Endothelial cell of umbilical vein (primary cell): ENCODE results near the gene TRAPPC12. TPM values are rescaled to one million over a fixed set of nuclear protein-coding genes. Genes with fewer than 3 reads are reported as not detected.

Experiments
- BruUV-seq: library from RNA; stranded (reverse); fragments of 400-500 nt; replicated peaks from 2 replicates; lab custom pipeline; 2021; lab: Mats Ljungman, UMichigan
- CTCF ChIA-PET: fragments of 300-600, 350-600 bp; sonication (Branson Sonifier 250); formaldehyde crosslinking; loops from one replicate; lab custom pipeline; 2021; ENCODE audit warnings: antibody characterized with exemption, inconsistent platforms; lab: Charles Lee
- POLR2A ChIA-PET: fragments of 300-600, 350-600 bp; sonication (Branson Sonifier 250); formaldehyde crosslinking; loops from one replicate; lab custom pipeline; 2021; ENCODE audit warnings: antibody characterized with exemption, inconsistent platforms; lab: Charles Lee
- DNase-seq: peaks from one replicate; pipeline ENCODE4 v3.0.0-alpha.2; 2011; ENCODE audit warnings: low read depth, low spot score
- FAIRE-seq: peaks from 2 replicates; lab custom pipeline; 2011; peaks lifted over from hg19 to GRCh38; lab: Jason Lieb, UNC
- H2AFZ ChIP-seq: 2 replicates; pipeline ENCODE4 v1.6.0; 2012; ENCODE audit warnings: low read depth, low read length, control low read depth, inconsistent platforms
- H3K27ac ChIP-seq: 2 replicates; pipeline ENCODE4 v1.5.1; 2011; ENCODE audit warnings: low read depth, mild to moderate bottlenecking, control low read depth, low read length, moderate library complexity; ENCODE audit not compliant: insufficient read depth
- H3K27me3 ChIP-seq, 2 experiments: 2 replicates each; pipeline versions ENCODE4 v1.6.0 to v1.6.1; 2011; ENCODE audit warnings: low read length in 2 of 2, mixed read lengths in 1 of 2; ENCODE audit not compliant: control insufficient read depth in 2 of 2, insufficient read depth in 2 of 2
- H3K36me3 ChIP-seq, 2 experiments: 2 replicates in 1 of 2; 3 replicates in 1 of 2; pipeline ENCODE4 v1.5.1; 2011; ENCODE audit warnings: low read length in 2 of 2, mild to moderate bottlenecking in 1 of 2, moderate library complexity in 1 of 2; ENCODE audit not compliant: control insufficient read depth in 2 of 2, insufficient read depth in 2 of 2; ENCODE audit errors: extremely low read depth in 1 of 2
- H3K4me1 ChIP-seq: 3 replicates; pipeline ENCODE4 v1.5.1; 2011; ENCODE audit warnings: mild to moderate bottlenecking, low read length; ENCODE audit not compliant: control insufficient read depth, insufficient read depth; ENCODE audit errors: extremely low read depth
- H3K4me2 ChIP-seq: 2 replicates; pipeline ENCODE4 v1.6.1; 2011; ENCODE audit warnings: low read length, control low read depth, mixed read lengths; ENCODE audit not compliant: insufficient read depth
- H3K4me3 ChIP-seq, 3 experiments: fragments of 200-600 bp in 1 of 3; sonication (generic), shearing (Covaris generic) in 1 of 3; replicated peaks in 1 of 3; 2 replicates each; pipeline ENCODE4 v1.5.1; 2011 to 2016; ENCODE audit warnings: control low read depth in 3 of 3, low read length in 3 of 3, mild to moderate bottlenecking in 2 of 3, inconsistent platforms in 1 of 3, low read depth in 1 of 3, moderate library complexity in 1 of 3; ENCODE audit not compliant: insufficient read depth in 1 of 3
- H3K79me2 ChIP-seq: 2 replicates; pipeline ENCODE4 v1.6.0; 2012; ENCODE audit warnings: low read length, inconsistent platforms; ENCODE audit not compliant: control insufficient read depth, insufficient read depth
- H3K9ac ChIP-seq: replicated peaks from 2 replicates; pipeline ENCODE3; 2011; ENCODE audit warnings: low read length, control low read depth; ENCODE audit not compliant: insufficient read depth; ENCODE audit errors: extremely low read depth
- H3K9me1 ChIP-seq: replicated peaks from 3 replicates; pipeline ENCODE4 v1.6.0; 2011; ENCODE audit warnings: mild to moderate bottlenecking, low read length; ENCODE audit not compliant: control insufficient read depth, insufficient read depth; ENCODE audit errors: extremely low read depth
- H3K9me3 ChIP-seq: replicated peaks from 2 replicates; pipeline ENCODE4 v1.5.1; 2012; ENCODE audit warnings: low read length, inconsistent platforms; ENCODE audit not compliant: control insufficient read depth, insufficient read depth
- H4K20me1 ChIP-seq: replicated peaks from 2 replicates; pipeline ENCODE3; 2011; ENCODE audit warnings: mild to moderate bottlenecking, low read length; ENCODE audit not compliant: control insufficient read depth, insufficient read depth; ENCODE audit errors: extremely low read depth
- CTCF ChIP-seq, 2 donors: IDR thresholded peaks; 1 replicate in 1 of 2; 2 replicates in 1 of 2; pipeline ENCODE4 v1.5.1; 2011; ENCODE audit warnings: low read length in 2 of 2, mild to moderate bottlenecking in 2 of 2, moderate library complexity in 2 of 2, control low read depth in 1 of 2, inconsistent platforms in 1 of 2, low read depth in 1 of 2; ENCODE audit not compliant: insufficient read depth in 1 of 2; ENCODE audit errors: extremely low read depth in 1 of 2
- EZH2 ChIP-seq: IDR thresholded peaks from 2 replicates; pipeline ENCODE4 v1.6.1; 2012; ENCODE audit warnings: borderline replicate concordance, low read depth, mild to moderate bottlenecking, moderate library complexity, low read length, inconsistent platforms; ENCODE audit not compliant: severe bottlenecking
- FOS ChIP-seq: IDR thresholded peaks from 2 replicates; pipeline ENCODE4 v1.6.1; 2011; ENCODE audit warnings: mild to moderate bottlenecking, low read length, moderate library complexity, borderline replicate concordance; ENCODE audit not compliant: insufficient read depth
- GATA2 ChIP-seq: IDR thresholded peaks from 2 replicates; pipeline ENCODE4 v1.7.0; 2011; ENCODE audit warnings: low read depth, mild to moderate bottlenecking, moderate library complexity, mixed read lengths, low read length; ENCODE audit not compliant: insufficient read length, insufficient read depth
- JUN ChIP-seq: IDR thresholded peaks from 2 replicates; pipeline ENCODE4 v1.6.1; 2011; ENCODE audit warnings: borderline replicate concordance, low read depth; ENCODE audit not compliant: insufficient read length, insufficient read depth
- MAX ChIP-seq: IDR thresholded peaks from 2 replicates; pipeline ENCODE4 v1.6.1; 2011; ENCODE audit not compliant: insufficient read depth, insufficient read length
- MYC ChIP-seq: IDR thresholded peaks from one replicate; pipeline ENCODE4 v1.6.1; 2011; ENCODE audit warnings: mild to moderate bottlenecking, low read depth, low read length
- POLR2A ChIP-seq: IDR thresholded peaks from 2 replicates; pipeline ENCODE4 v1.6.1; 2012; ENCODE audit warnings: low read depth, mild to moderate bottlenecking, control low read depth, low read length
- POLR2AphosphoS5 ChIP-seq: IDR thresholded peaks from 2 replicates; pipeline ENCODE4 v1.6.1; 2012; ENCODE audit warnings: low read depth, mild to moderate bottlenecking, control low read depth, low read length, moderate library complexity; ENCODE audit not compliant: insufficient read depth
- dilution Hi-C: fragments of 300-500 bp; cut with MboI; formaldehyde crosslinking; loops from one replicate; pipeline ENCODE4 v1.15.0; 2019; ENCODE audit warnings: low sequenced_read_pairs; ENCODE audit not compliant: extremely low pct_ligation_motif_present
- intact Hi-C: fragments of 100-400 bp; cut with micrococcal nuclease; formaldehyde crosslinking; loops from one replicate; pipeline ENCODE4 v1.10.0; 2022
- polyA plus RNA-seq, 4 experiments: library from polyadenylated mRNA; depleted of rRNA in 3 of 4; stranded (reverse) in 3 of 4; unstranded in 1 of 4; fragments of >200 nt; gene quantifications; 2 replicates each; pipeline versions ENCODE4 v1.2.1 to v1.2.3, GENCODE V29; 2011 to 2012; ENCODE audit warnings: missing spikeins in 1 of 4
- total RNA-seq: library from RNA; stranded (reverse); gene quantifications from 2 replicates; pipeline ENCODE4 v1.2.3, GENCODE V29; 2021

The TRAPPC12 gene
- total and polyA plus RNA-seq, 2 donors (not counting 3 experiments of a cell fraction or from before 2014, with no cell fraction given) = 47.5 to 81.5 TPM

DNA sequence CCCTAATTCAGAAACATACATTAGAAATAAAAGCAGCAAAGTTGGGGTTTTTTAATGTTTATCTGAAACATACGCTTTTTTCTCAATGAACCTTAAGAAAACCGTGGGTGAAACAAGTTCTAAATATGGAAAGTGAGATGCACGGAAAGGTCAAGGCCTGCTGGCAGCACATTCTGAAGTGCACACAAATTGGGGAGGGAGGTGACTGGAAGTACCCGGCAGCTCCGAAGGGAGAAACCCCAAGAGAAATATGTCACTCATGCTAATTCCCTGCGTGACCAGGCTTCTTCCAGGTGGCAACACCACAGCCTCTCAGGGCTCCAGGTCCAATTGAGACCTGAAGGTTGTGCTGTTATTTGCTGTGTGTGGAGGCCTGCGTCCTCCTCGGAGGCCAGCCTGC is 47.4 kb upstream of the TRAPPC12 start:
- intact Hi-C loops = no loop called here
- dilution Hi-C loops = no loop called here
- no TSS peak for BruUV-seq

More for the DNA sequence above, 47.4 kb upstream of the TRAPPC12 start:
- peaks cover 0 to 10% of the 10 kb centered on the region in 2 experiments for H3K36me3 ChIP-seq
- H3K9me1 ChIP-seq = no peaks in the 10 kb centered on the region
- CTCF ChIA-PET = no interaction called here
- no peaks in the 10 kb centered on the region for H3K79me2 ChIP-seq
- POLR2A ChIA-PET = no interaction called here
- no peaks in the 10 kb centered on the region for H3K9me3 ChIP-seq
- H3K4me1 ChIP-seq = no peaks in the 10 kb centered on the region
- TF ChIP-seq JUN (no peak), FOS (no peak), CTCF (IDR thresholded peaks at IDR 0.05; ENCODE audit: extremely low read depth in 1 of 2, insufficient read depth in 1 of 2, low read depth in 1 of 2, low read length in 2 of 2) (no peak), GATA2 (no peak), MAX (no peak), POLR2AphosphoS5 (no peak), POLR2A (no peak), EZH2 (no peak), MYC (no peak)
- no peak overlapping the region for H3K4me2 ChIP-seq
- no peaks in the 10 kb centered on the region for H3K27me3 ChIP-seq
- H4K20me1 ChIP-seq = no peaks in the 10 kb centered on the region
- H2AFZ ChIP-seq = no peak overlapping the region
- DNase-seq = no peak
- no peak for FAIRE-seq
- H3K9ac ChIP-seq = no peak overlapping the region
- H3K27ac ChIP-seq = no peak overlapping the region
- no peak overlapping the region for H3K4me3 ChIP-seq
